ENCODE measurements around the gene CASP9.
"Not testable (repeated sequence)": the region's sequence is repeated elsewhere in the genome, so short reads cannot be mapped to it uniquely, and the experiment has no call there.

CASP9 gene

GRCh38 chr1:15466955-15467625, 56.9 kb downstream of the CASP9 start:
- not testable (repeated sequence) for DNase-seq

- no peak for DNase-seq
These were observed 58.3 kb downstream of the CASP9 start for GRCh38 chr1:15465674-15466073.

GRCh38 chr1:15463926-15464322, 60.1 kb downstream of the CASP9 start:
- DNase-seq = not testable (repeated sequence)

GRCh38 chr1:15463064-15463800, 60.8 kb downstream of the CASP9 start:
- DNase-seq = not testable (repeated sequence)

- DNase-seq = no peak
These were observed 63.3 kb downstream of the CASP9 start for GRCh38 chr1:15460708-15461095.

GRCh38 chr1:15459771-15460707, 64.0 kb downstream of the CASP9 start:
- no peak for DNase-seq

GRCh38 chr1:15458388-15458787, 65.6 kb downstream of the CASP9 start:
- not testable (repeated sequence) for DNase-seq

GRCh38 chr1:15457585-15457984, 66.4 kb downstream of the CASP9 start:
- no peak for DNase-seq

GRCh38 chr1:15456313-15456954, 67.6 kb downstream of the CASP9 start, which contains the start of gene CELA2A:
TSS of gene CELA2A (plus strand) at chr1:15456732. CDS start at chr1:15456754, 22 bp downstream.
- DNase-seq = no peak

- no peak for DNase-seq
These were observed 68.5 kb downstream of the CASP9 start for GRCh38 chr1:15455522-15455921.

- DNase-seq = no peak
These were observed 69.8 kb downstream of the CASP9 start for GRCh38 chr1:15454256-15454655.

GRCh38 chr1:15453734-15454133, 70.3 kb downstream of the CASP9 start:
- DNase-seq = no peak

GRCh38 chr1:15452866-15453571, 71.0 kb downstream of the CASP9 start:
- no peak for DNase-seq

- DNase-seq = no peak
These were observed 71.8 kb downstream of the CASP9 start for GRCh38 chr1:15452216-15452615.

- no peak for DNase-seq
These were observed 72.8 kb downstream of the CASP9 start for GRCh38 chr1:15451014-15451722.

- DNase-seq = no peak
These were observed 74.4 kb downstream of the CASP9 start for GRCh38 chr1:15449567-15449966.

- no peak for DNase-seq
These were observed 75.0 kb downstream of the CASP9 start for GRCh38 chr1:15448877-15449462.

GRCh38 chr1:15446212-15446611, 77.8 kb downstream of the CASP9 start:
- DNase-seq = no peak

GRCh38 chr1:15445390-15446122, 78.5 kb downstream of the CASP9 start:
- DNase-seq = no peak
